Upper lobe of left lung (tissue), 4 donors: Measurements from ENCODE around the gene KCNMA1.

Source experiments
- POLR2A ChIP-seq, 4 donors: fragments of 450-650 bp; IDR thresholded peaks; one replicate each; pipeline ENCODE4 v1.5.1; 2016 to 2017; ENCODE audit warnings: antibody characterized with exemption in 4 of 4, mild to moderate bottlenecking in 2 of 4
- TF ChIP-seq, protein P1 (sequence below), 6 experiments: fragments of 450-650 bp in 4 of 6; fragments of 200-600 bp in 2 of 6; sonication (generic) in 2 of 6; IDR thresholded peaks; one replicate each; pipeline ENCODE4 v1.5.1; 2016 to 2019; ENCODE audit warnings: antibody characterized with exemption in 6 of 6

DNA sequence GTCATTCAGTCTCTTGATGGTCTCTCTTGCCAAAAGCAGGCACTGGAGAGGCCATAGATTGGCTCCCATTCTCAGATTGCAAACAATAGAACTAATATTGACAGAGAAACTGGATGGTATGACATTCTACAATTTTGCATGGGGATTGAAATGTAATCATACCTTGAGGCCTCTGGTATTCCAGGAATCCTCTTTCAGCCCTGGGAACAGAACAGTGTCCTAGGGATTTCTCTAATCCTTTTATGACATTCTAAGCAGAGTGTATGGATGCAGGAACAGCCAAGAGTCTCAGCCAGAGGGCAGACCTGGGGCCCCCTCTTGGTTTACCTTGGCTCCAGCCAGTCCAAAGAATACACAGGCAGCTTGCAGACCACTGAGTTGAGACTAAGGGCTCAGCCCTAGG is 206.4 kb downstream of the KCNMA1 start:
- no peak for TF ChIP-seq POLR2A (IDR thresholded peaks at IDR 0.05)
- TF ChIP-seq, protein P1, sequence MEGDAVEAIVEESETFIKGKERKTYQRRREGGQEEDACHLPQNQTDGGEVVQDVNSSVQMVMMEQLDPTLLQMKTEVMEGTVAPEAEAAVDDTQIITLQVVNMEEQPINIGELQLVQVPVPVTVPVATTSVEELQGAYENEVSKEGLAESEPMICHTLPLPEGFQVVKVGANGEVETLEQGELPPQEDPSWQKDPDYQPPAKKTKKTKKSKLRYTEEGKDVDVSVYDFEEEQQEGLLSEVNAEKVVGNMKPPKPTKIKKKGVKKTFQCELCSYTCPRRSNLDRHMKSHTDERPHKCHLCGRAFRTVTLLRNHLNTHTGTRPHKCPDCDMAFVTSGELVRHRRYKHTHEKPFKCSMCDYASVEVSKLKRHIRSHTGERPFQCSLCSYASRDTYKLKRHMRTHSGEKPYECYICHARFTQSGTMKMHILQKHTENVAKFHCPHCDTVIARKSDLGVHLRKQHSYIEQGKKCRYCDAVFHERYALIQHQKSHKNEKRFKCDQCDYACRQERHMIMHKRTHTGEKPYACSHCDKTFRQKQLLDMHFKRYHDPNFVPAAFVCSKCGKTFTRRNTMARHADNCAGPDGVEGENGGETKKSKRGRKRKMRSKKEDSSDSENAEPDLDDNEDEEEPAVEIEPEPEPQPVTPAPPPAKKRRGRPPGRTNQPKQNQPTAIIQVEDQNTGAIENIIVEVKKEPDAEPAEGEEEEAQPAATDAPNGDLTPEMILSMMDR (IDR thresholded peaks at IDR 0.05), result no peak
